Measurements from ENCODE around the gene GOLPH3. TPM values are rescaled to one million over a fixed set of nuclear protein-coding genes. Genes with fewer than 3 reads are reported as not detected.

GOLPH3 gene
- total and polyA plus RNA-seq, 8 donors = 77.0 to 93.8 (median 85.6) TPM

DNA sequence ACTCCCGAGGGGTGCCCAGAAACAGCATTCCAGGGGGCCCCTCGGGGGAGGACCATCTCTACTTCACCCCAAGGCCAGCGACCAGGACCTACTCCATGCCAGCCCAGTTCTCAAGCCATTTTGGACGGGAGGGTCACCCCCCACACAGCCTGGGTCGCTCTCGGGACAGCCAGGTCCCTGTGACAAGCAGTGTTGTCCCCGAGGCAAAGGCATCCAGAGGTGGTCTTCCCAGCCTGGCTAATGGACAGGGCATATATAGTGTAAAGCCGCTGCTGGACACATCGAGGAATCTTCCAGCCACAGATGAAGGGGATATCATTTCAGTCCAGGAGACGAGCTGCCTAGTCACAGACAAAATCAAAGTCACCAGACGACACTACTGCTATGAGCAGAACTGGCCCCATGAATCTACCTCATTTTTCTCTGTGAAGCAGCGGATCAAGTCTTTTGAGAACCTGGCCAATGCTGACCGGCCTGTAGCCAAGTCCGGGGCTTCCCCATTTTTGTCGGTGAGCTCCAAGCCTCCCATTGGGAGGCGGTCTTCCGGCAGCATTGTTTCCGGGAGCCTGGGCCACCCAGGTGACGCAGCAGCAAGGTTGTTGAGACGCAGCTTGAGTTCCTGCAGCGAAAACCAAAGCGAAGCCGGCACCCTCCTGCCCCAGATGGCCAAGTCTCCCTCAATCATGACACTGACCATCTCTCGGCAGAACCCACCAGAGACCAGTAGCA, 83.9 kb downstream of the GOLPH3 start:
- intact Hi-C loops (cut with DNase I) = loop anchor here in 1 of 2 donors (5.0 kb wide), 1 partner anchor 263 kb away; no protein-coding TSS in a partner anchor
- Histone ChIP-seq H3K27ac (no peak overlapping the region), H3K9me3 (no peaks in the 10 kb centered on the region), H3K36me3 (peaks cover 0 to 35% of the 10 kb centered on the region in 2 donors), H3K4me1 (peaks cover 0 to 5% of the 10 kb centered on the region in 2 donors), H3K4me3 (no peak overlapping the region), H3K27me3 (no peaks in the 10 kb centered on the region)
- TF ChIP-seq, protein P1, sequence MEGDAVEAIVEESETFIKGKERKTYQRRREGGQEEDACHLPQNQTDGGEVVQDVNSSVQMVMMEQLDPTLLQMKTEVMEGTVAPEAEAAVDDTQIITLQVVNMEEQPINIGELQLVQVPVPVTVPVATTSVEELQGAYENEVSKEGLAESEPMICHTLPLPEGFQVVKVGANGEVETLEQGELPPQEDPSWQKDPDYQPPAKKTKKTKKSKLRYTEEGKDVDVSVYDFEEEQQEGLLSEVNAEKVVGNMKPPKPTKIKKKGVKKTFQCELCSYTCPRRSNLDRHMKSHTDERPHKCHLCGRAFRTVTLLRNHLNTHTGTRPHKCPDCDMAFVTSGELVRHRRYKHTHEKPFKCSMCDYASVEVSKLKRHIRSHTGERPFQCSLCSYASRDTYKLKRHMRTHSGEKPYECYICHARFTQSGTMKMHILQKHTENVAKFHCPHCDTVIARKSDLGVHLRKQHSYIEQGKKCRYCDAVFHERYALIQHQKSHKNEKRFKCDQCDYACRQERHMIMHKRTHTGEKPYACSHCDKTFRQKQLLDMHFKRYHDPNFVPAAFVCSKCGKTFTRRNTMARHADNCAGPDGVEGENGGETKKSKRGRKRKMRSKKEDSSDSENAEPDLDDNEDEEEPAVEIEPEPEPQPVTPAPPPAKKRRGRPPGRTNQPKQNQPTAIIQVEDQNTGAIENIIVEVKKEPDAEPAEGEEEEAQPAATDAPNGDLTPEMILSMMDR (IDR thresholded peaks at IDR 0.05) = no peak
- ATAC-seq = no peak
- no peak for DNase-seq

DNA sequence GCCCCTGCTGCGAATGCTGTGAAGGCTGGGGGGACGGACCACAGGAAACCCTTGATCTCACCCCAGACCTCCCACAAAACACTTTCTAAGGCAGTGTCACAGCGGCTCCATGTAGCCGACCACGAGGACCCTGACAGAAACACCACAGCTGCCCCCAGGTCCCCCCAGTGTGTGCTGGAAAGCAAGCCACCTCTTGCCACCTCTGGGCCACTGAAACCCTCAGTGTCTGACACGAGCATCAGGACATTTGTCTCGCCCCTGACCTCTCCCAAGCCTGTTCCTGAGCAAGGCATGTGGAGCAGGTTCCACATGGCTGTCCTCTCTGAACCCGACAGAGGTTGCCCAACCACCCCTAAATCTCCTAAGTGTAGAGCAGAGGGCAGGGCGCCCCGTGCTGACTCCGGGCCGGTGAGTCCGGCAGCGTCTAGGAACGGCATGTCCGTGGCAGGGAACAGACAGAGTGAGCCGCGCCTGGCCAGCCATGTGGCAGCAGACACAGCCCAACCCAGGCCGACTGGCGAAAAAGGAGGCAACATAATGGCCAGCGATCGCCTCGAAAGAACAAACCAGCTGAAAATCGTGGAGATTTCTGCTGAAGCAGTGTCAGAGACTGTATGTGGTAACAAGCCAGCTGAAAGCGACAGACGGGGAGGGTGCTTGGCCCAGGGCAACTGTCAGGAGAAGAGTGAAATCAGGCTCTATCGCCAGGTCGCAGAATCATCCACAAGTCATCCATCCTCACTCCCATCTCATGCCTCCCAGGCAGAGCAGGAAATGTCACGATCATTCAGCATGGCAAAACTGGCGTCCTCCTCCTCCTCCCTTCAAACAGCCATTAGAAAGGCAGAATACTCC, 84.7 kb downstream of the GOLPH3 start:
- intact Hi-C loops (cut with DNase I) = no loop called here
- no peak for ATAC-seq
- TF ChIP-seq, protein P1 (IDR thresholded peaks at IDR 0.05) = no peak

DNA sequence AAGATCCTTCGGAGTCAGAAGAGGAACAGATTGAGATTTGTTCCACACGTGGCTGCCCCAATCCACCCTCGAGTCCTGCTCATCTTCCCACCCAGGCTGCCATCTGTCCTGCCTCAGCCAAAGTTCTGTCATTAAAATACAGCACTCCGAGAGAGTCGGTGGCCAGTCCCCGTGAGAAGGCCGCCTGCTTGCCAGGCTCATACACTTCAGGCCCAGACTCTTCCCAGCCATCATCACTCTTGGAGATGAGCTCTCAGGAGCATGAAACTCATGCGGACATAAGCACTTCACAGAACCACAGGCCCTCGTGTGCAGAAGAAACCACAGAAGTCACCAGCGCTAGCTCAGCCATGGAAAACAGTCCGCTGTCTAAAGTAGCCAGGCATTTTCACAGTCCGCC, 85.9 kb downstream of the GOLPH3 start:
- Histone ChIP-seq H3K4me3 (no peak overlapping the region), H3K27me3 (no peaks in the 10 kb centered on the region), H3K27ac (no peak overlapping the region), H3K9me3 (no peaks in the 10 kb centered on the region), H3K36me3 (peaks cover 0 to 30% of the 10 kb centered on the region in 2 donors), H3K4me1 (peaks cover 0 to 5% of the 10 kb centered on the region in 2 donors)
- intact Hi-C loops (cut with DNase I) = no loop called here
- ATAC-seq (no peak), DNase-seq (no peak)
- TF ChIP-seq, protein P1 (IDR thresholded peaks at IDR 0.05) = no peak

More for the DNA sequence above, 84.7 kb downstream of the GOLPH3 start:
- peaks cover 0 to 32% of the 10 kb centered on the region in 2 donors for H3K36me3 ChIP-seq
- no peaks in the 10 kb centered on the region for H3K9me3 ChIP-seq
- no peak overlapping the region for H3K27ac ChIP-seq
- no peaks in the 10 kb centered on the region for H3K27me3 ChIP-seq
- no peak for DNase-seq
- H3K4me3 ChIP-seq = no peak overlapping the region
- H3K4me1 ChIP-seq = peaks cover 0 to 5% of the 10 kb centered on the region in 2 donors

DNA sequence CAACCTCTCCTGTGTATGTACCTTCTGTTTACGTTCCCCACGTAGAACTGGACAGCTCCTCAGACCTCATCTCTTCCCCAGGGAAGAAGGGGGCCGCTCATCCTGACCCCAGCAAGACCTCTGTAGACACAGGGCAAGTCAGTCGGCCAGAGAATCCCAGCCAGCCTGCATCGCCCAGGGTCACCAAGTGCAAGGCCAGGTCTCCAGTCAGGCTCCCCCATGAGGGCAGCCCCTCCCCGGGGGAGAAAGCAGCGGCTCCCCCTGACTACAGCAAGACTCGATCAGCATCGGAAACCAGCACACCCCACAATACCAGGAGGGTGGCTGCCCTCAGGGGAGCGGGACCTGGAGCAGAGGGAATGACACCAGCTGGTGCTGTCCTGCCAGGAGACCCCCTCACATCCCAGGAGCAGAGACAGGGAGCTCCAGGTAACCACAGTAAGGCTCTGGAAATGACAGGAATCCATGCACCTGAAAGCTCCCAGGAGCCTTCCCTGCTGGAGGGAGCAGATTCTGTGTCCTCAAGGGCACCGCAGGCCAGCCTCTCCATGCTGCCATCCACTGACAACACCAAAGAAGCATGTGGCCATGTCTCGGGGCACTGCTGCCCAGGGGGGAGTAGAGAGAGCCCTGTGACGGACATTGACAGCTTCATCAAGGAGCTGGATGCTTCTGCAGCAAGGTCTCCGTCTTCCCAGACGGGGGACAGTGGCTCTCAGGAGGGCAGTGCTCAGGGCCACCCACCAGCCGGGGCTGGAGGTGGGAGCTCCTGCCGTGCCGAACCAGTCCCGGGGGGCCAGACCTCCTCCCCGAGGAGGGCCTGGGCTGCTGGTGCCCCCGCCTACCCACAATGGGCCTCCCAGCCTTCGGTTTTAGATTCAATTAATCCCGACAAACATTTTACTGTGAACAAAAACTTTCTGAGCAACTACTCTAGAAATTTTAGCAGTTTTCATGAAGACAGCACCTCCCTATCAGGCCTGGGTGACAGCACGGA, 86.7 kb downstream of the GOLPH3 start:
- DNase-seq = no peak

More for the DNA sequence above, 86.7 kb downstream of the GOLPH3 start:
- Histone ChIP-seq H3K4me3 (no peak overlapping the region), H3K9me3 (no peaks in the 10 kb centered on the region), H3K27me3 (no peaks in the 10 kb centered on the region), H3K4me1 (no peaks in the 10 kb centered on the region), H3K27ac (no peak overlapping the region), H3K36me3 (peaks cover 0 to 30% of the 10 kb centered on the region in 2 donors)
- TF ChIP-seq, protein P1 (IDR thresholded peaks at IDR 0.05) = no peak
- intact Hi-C loops (cut with DNase I) = no loop called here
- no peak for ATAC-seq
